ENCODE data around the gene COL15A1. TPM values are rescaled to one million over a fixed set of nuclear protein-coding genes. Genes with fewer than 3 reads are reported as not detected.

The COL15A1 gene
- total and polyA plus RNA-seq, 2 of the 13 experiments (the other 11 are each of a cell fraction or from before 2014, with no cell fraction given) = not detected

GRCh38 chr9:99104459-99105151 is 160.9 kb downstream of the COL15A1 start, which contains the start of gene TGFBR1 (continued):
- TF ChIP-seq ZNF142 (CRISPR knock-in tag; IDR thresholded peaks at IDR 0.05) (no peak), TARDBP (CRISPR knock-in tag; IDR thresholded peaks at IDR 0.05) (no peak), ZNF672 (CRISPR knock-in tag; IDR thresholded peaks at IDR 0.05) (no peak), RFXAP (CRISPR knock-in tag; IDR thresholded peaks at IDR 0.05; ENCODE audit: borderline replicate concordance) (0 out of 2 replicates have a peak, but pooled peaks have one; percentile 21), XRCC5 (optimal IDR thresholded peaks at IDR 0.05; ENCODE audit: low read length) (peak; percentile 51), PPARG (CRISPR knock-in tag; conservative IDR thresholded peaks at IDR 0.05) (no peak), SMARCE1 (IDR thresholded peaks at IDR 0.05; ENCODE audit: borderline replicate concordance) (no peak), ZNF331 (CRISPR knock-in tag; IDR thresholded peaks at IDR 0.05) (no peak), ZNF570 (CRISPR knock-in tag; IDR thresholded peaks at IDR 0.05; ENCODE audit: borderline replicate concordance) (no peak), ZSCAN5A (CRISPR knock-in tag; IDR thresholded peaks at IDR 0.05; ENCODE audit: borderline replicate concordance) (0 out of 2 replicates have a peak, but pooled peaks have one; percentile 29), ZFP41 (CRISPR knock-in tag; IDR thresholded peaks at IDR 0.05; ENCODE audit: borderline replicate concordance) (no peak), MTA1 (CRISPR knock-in tag; IDR thresholded peaks at IDR 0.05; ENCODE audit: borderline replicate concordance) (no peak), GFI1 (CRISPR knock-in tag; IDR thresholded peaks at IDR 0.05; ENCODE audit: borderline replicate concordance) (no peak), ZNF75D (CRISPR knock-in tag; IDR thresholded peaks at IDR 0.05; ENCODE audit: borderline replicate concordance) (no peak), ZHX1 (CRISPR knock-in tag; IDR thresholded peaks at IDR 0.05; ENCODE audit: low read depth) (no peak), POLR2AphosphoS2 (IDR thresholded peaks at IDR 0.05; ENCODE audit: low read depth, low read length) (no peak), ZNF543 (CRISPR knock-in tag; IDR thresholded peaks at IDR 0.05) (peak; percentile 54; the same call in 1 of the 2 replicates), ZBTB42 (CRISPR knock-in tag; IDR thresholded peaks at IDR 0.05) (no peak)
- TF ChIP-seq, protein P1, sequence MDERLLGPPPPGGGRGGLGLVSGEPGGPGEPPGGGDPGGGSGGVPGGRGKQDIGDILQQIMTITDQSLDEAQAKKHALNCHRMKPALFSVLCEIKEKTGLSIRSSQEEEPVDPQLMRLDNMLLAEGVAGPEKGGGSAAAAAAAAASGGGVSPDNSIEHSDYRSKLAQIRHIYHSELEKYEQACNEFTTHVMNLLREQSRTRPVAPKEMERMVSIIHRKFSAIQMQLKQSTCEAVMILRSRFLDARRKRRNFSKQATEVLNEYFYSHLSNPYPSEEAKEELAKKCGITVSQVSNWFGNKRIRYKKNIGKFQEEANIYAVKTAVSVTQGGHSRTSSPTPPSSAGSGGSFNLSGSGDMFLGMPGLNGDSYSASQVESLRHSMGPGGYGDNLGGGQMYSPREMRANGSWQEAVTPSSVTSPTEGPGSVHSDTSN (CRISPR knock-in tag; IDR thresholded peaks at IDR 0.05) = no peak
